T-cell (primary cell): Measurements from ENCODE around the gene SPOCD1. TPM values are rescaled to one million over a fixed set of nuclear protein-coding genes. Genes with fewer than 3 reads are reported as not detected.

ENCODE experiments used
- ATAC-seq, 4 experiments: fragments of 200-7000 bp in 3 of 4; fragments of 150-1000 bp in 1 of 4; cut with Tn5 transposase; replicated peaks in 1 of 4; 1 replicate in 3 of 4; 2 replicates in 1 of 4; pipeline ENCODE4 v1.10.0; 2021; ENCODE audit warnings: moderate library complexity in 3 of 4, mild to moderate bottlenecking in 2 of 4, moderate number of reproducible peaks in 1 of 4
- CTCF ChIA-PET, 2 donors: fragments of 300-600 bp; sonication (Branson Sonifier 250); formaldehyde crosslinking; loops; one replicate each; lab custom pipeline; 2022; ENCODE audit warnings: antibody characterized with exemption in 2 of 2; lab: Charles Lee
- POLR2A ChIA-PET, 2 donors: fragments of 300-600 bp; sonication (Branson Sonifier 250); formaldehyde crosslinking; loops; one replicate each; lab custom pipeline; 2022; ENCODE audit warnings: antibody characterized with exemption in 2 of 2; lab: Charles Lee
- DNase-seq, 35 experiments: peaks; one replicate each; pipeline versions ENCODE4 v3.0.0 to v3.0.0-alpha.2; 2013 to 2023
- H3K27ac ChIP-seq: one replicate; pipeline ENCODE4 v1.5.1; 2013; ENCODE audit warnings: low read length
- H3K27me3 ChIP-seq, 2 experiments: replicated peaks in 1 of 2; 1 replicate in 1 of 2; 2 replicates in 1 of 2; pipeline versions ENCODE4 v1.6.1 to v1.7.0; 2013; ENCODE audit warnings: low read length in 1 of 2, mixed read lengths in 1 of 2; ENCODE audit not compliant: control insufficient read depth in 2 of 2, insufficient read depth in 2 of 2; ENCODE audit errors: extremely low read depth in 1 of 2
- H3K36me3 ChIP-seq, 2 donors: 1 replicate in 1 of 2; 2 replicates in 1 of 2; pipeline versions ENCODE4 v1.6.1 to v1.7.0; 2013; ENCODE audit warnings: low read length in 1 of 2; ENCODE audit not compliant: control insufficient read depth in 2 of 2, insufficient read depth in 1 of 2; ENCODE audit errors: extremely low read depth in 1 of 2
- H3K4me1 ChIP-seq, 2 experiments: 1 replicate in 1 of 2; 2 replicates in 1 of 2; pipeline versions ENCODE4 v1.6.1 to v1.7.0; 2013; ENCODE audit warnings: low read length in 2 of 2, mixed read lengths in 1 of 2; ENCODE audit not compliant: insufficient read depth in 2 of 2, control insufficient read depth in 1 of 2; ENCODE audit errors: extremely low read depth in 1 of 2
- H3K4me3 ChIP-seq, 2 donors: 1 replicate in 1 of 2; 2 replicates in 1 of 2; pipeline versions ENCODE4 v1.5.1 to v1.7.0; 2013; ENCODE audit warnings: mild to moderate bottlenecking in 2 of 2, low read length in 1 of 2, moderate library complexity in 1 of 2; ENCODE audit not compliant: control insufficient read depth in 1 of 2; ENCODE audit errors: extremely low read depth in 1 of 2
- H3K9me3 ChIP-seq: 2 replicates; pipeline ENCODE4 v1.7.0; 2013
- H3K27ac Mint-ChIP-seq, 2 donors: one replicate each; pipeline ENCODE4 v1.8.0; 2020 to 2021; ENCODE audit warnings: mild to moderate bottlenecking in 2 of 2, mixed read lengths in 2 of 2
- H3K27me3 Mint-ChIP-seq, 2 donors: one replicate each; pipeline ENCODE4 v1.8.0; 2021 to 2022; ENCODE audit warnings: mixed read lengths in 2 of 2
- H3K36me3 Mint-ChIP-seq: one replicate; pipeline ENCODE4 v1.8.0; 2021; ENCODE audit warnings: mixed read lengths
- H3K4me1 Mint-ChIP-seq, 3 donors: one replicate each; pipeline ENCODE4 v1.8.0; 2020 to 2022; ENCODE audit warnings: mixed read lengths in 3 of 3, mild to moderate bottlenecking in 1 of 3
- H3K4me3 Mint-ChIP-seq, 3 donors: one replicate each; pipeline ENCODE4 v1.8.0; 2020 to 2022; ENCODE audit warnings: mild to moderate bottlenecking in 3 of 3, mixed read lengths in 3 of 3, moderate library complexity in 3 of 3
- H3K9me3 Mint-ChIP-seq, 3 donors: one replicate each; pipeline ENCODE4 v1.8.0; 2020 to 2022; ENCODE audit warnings: mixed read lengths in 3 of 3
- WGBS: methylation state at CpG from one replicate; pipeline ENCODE4 v1.1.5; 2013; ENCODE audit warnings: missing lambda C conversion rate; ENCODE audit not compliant: insufficient coverage; 5-methylcytosine and 5-hydroxymethylcytosine counted together
- total RNA-seq, 35 experiments: library from RNA in 6 of 35; stranded (reverse) in 6 of 35; fragments of 120-200 nt in 1 of 35; gene quantifications; one replicate each; pipeline versions ENCODE4 v1.2.1 to v1.2.4 and lab custom pipeline; 2013 to 2026

SPOCD1 gene
- total RNA-seq, 5 donors from 2014 or later (not counting 1 experiment from before 2014, with no cell fraction given): not detected

DNA sequence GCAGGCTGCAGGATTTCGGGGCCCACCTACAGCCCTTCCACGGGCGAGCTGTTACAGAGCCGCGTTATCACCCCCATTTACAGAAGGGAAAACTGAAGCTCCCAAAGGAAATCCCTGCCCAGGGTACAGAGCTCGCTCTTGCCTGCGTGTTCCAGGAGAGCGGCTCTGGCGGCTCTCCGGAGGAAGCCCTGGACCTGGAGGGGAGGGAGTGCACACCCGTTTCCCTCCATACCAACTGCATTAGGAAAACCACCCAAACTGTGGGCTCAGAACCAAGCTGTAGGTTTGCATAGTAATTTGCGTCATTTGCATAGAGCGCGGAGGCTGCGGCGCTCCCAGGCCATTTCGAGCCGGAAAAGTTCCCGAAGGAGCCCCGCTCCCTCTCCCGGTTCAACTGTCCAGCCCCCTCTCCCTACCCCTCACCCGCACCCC, 27.0 kb downstream of the SPOCD1 start:
- no peaks in the 10 kb centered on the region for H3K9me3 Mint-ChIP-seq
- no peaks in the 10 kb centered on the region for H3K9me3 ChIP-seq
- peaks cover 0 to 4% of the 10 kb centered on the region in 2 donors for H3K27me3 Mint-ChIP-seq
- H3K4me3 ChIP-seq: peak overlapping the region; percentile 61 to 68
- H3K36me3 Mint-ChIP-seq: no peaks in the 10 kb centered on the region
- CTCF ChIA-PET: interaction anchor here (0.6 to 1.7 kb wide), 30 partner anchors 26 to 544 kb away, joined by 3 to 24 read pairs (median 4); partner anchors contain the start of genes PEF1 (in 1 of the 2), PTP4A2 (in 1 of the 2), SNRNP40 (in 1 of the 2) and ZCCHC17 (in 1 of the 2)
- H3K27me3 ChIP-seq: peaks cover 0 to 5% of the 10 kb centered on the region in 2 experiments
- DNase-seq (peak in 2 of 35 experiments; percentile 5 to 9), ATAC-seq (peak; percentile 46 to 56 (median 54))
- peaks cover 0 to 20% of the 10 kb centered on the region in 2 experiments for H3K4me1 ChIP-seq
- no peaks in the 10 kb centered on the region for H3K36me3 ChIP-seq
- H3K4me3 Mint-ChIP-seq: peak overlapping the region; percentile 82 to 89 (median 84)
- POLR2A ChIA-PET: interaction anchor here (0.5 to 1.0 kb wide), 3 partner anchors 11 to 145 kb away, joined by 3 to 10 read pairs (median 4); partner anchors contain the start of gene PEF1 (in 1 of the 2)
- H3K27ac ChIP-seq: peak overlapping the region; percentile 81
- peak overlapping the region in 1 of 2 donors; percentile 91 for H3K27ac Mint-ChIP-seq
- WGBS: 0% methylated on average over 3 of the region's 22 CpGs
- H3K4me1 Mint-ChIP-seq: peaks cover 12 to 21% (median 20%) of the 10 kb centered on the region in 3 donors

DNA sequence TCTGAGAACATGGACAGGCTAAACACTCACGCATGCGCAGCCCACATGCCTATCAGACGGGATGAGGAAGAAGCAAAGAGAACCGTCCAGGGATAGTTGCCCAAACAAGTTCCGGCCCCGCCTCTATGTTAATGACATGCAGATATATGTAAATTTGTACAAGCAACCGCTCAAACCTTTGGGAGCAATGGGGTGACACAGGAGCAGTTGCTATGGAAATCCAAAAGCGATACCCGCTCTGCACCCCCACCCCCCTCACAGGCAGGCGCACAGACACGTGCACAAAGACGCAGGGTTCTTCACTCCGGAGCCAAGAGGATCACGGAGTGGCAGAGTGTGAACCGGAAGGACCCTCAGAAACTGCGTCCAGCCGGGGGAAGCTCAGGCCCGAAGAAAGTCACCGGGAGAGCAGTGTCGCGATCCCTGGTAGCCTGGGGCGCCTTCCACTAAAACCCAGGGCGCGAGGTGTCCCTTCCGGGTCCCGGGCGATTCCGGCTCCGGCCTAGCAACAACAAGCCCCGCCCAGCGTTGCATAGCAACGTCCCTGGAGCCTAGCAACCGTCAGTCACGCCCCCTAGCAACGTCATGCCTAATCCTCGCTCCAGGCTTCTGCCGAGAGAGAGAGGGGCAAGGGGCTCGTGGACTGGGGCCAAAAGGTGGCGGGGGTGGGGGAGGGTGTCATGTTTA, 27.5 kb downstream of the SPOCD1 start:
- ATAC-seq: peak; percentile 68 to 81 (median 72)
- peak overlapping the region; percentile 81 for H3K27ac ChIP-seq
- no peaks in the 10 kb centered on the region for H3K36me3 ChIP-seq
- H3K4me1 ChIP-seq: peaks cover 0 to 20% of the 10 kb centered on the region in 2 experiments
- POLR2A ChIA-PET: interaction anchor here in 1 of 2 donors (0.5 to 0.9 kb wide), 2 partner anchors 11 to 143 kb away, joined by 4 to 10 read pairs; partner anchors contain the start of gene PEF1
- H3K4me3 ChIP-seq: peak overlapping the region; percentile 61 to 68
- CTCF ChIA-PET: interaction anchor here (0.6 to 1.7 kb wide), 18 partner anchors 26 to 492 kb away, joined by 3 to 24 read pairs (median 4); partner anchors contain the start of genes PEF1 (in 1 of the 2), SNRNP40 (in 1 of the 2) and ZCCHC17 (in 1 of the 2)
- peaks cover 0 to 7% of the 10 kb centered on the region in 2 experiments for H3K27me3 ChIP-seq
- Mint-ChIP-seq H3K27me3 (peaks cover 0 to 4% of the 10 kb centered on the region in 2 donors), H3K9me3 (no peaks in the 10 kb centered on the region), H3K4me1 (peaks cover 12 to 21% (median 20%) of the 10 kb centered on the region in 3 donors), H3K27ac (peak overlapping the region; percentile 91 to 93), H3K4me3 (peak overlapping the region; percentile 82 to 89 (median 84)), H3K36me3 (no peaks in the 10 kb centered on the region)
- DNase-seq: peak; percentile 62 to 94 (median 81)
- no peaks in the 10 kb centered on the region for H3K9me3 ChIP-seq
- 1% methylated on average over 25 of the region's 39 CpGs for WGBS

DNA sequence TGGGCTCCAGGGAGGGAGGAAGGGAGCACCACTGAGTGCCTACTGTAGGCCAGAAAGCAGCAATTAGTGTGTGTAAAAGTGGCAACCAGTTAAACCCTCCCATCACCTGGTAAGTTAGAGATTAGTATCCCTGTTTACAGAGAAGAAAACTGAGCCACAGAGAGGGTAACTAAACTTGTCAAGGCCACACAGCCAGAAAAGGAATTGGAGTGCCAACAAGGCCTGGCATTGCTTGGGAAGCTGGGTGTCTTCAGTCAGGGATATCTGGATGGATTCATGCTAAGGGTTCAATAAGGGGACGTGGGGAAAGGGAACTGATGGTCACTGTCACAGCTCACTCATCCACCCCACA, 28.1 kb downstream of the SPOCD1 start:
- no peak for ATAC-seq
- Mint-ChIP-seq H3K4me1 (peaks cover 12 to 21% (median 20%) of the 10 kb centered on the region in 3 donors), H3K9me3 (no peaks in the 10 kb centered on the region), H3K27ac (peak overlapping the region; percentile 91 to 93), H3K4me3 (peak overlapping the region; percentile 82 to 89 (median 84)), H3K27me3 (no peaks in the 10 kb centered on the region), H3K36me3 (no peaks in the 10 kb centered on the region)
- no peaks in the 10 kb centered on the region for H3K36me3 ChIP-seq
- H3K4me1 ChIP-seq: peaks cover 0 to 20% of the 10 kb centered on the region in 2 experiments
- WGBS: no CpG with 5 or more reads among the region's 1 CpG
- peak overlapping the region in 1 of 2 donors; percentile 61 for H3K4me3 ChIP-seq
- H3K27me3 ChIP-seq: peaks cover 0 to 8% of the 10 kb centered on the region in 2 experiments
- CTCF ChIA-PET: interaction anchor here (0.6 to 1.4 kb wide), 3 partner anchors 25 to 176 kb away, joined by 3 to 4 read pairs (median 3); no protein-coding TSS in a partner anchor
- no peak for DNase-seq
- no peaks in the 10 kb centered on the region for H3K9me3 ChIP-seq
- POLR2A ChIA-PET: interaction anchor here in 1 of 2 donors (0.9 kb wide), 1 partner anchor 12 kb away, joined by 10 read pairs; no protein-coding TSS in a partner anchor
- peak overlapping the region; percentile 81 for H3K27ac ChIP-seq

DNA sequence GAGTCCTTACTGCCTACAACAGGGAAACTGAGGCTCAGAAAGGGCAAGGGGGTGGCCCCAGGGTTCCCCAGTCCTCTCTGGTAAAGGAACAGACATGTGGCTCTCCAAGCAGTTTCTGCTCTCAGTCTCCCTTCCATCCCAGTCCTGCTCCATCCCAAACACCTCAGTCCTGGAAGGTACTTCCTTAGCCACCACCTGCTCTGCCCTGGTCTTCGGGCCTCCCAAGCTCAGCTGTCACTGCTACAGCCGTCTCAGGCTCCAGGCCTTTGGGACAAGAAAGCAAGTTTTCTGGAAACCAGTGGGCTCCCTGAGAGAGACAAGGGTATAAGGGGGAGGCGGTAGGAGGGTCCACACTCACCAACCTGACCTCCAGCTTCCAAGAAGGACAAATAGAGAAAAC, 28.6 kb downstream of the SPOCD1 start:
- H3K4me3 Mint-ChIP-seq: peak overlapping the region in 2 of 3 donors; percentile 84 to 89
- no peaks in the 10 kb centered on the region for H3K27me3 Mint-ChIP-seq
- DNase-seq (no peak), ATAC-seq (no peak)
- Histone ChIP-seq H3K27me3 (peaks cover 0 to 12% of the 10 kb centered on the region in 2 experiments), H3K36me3 (no peaks in the 10 kb centered on the region), H3K4me1 (peaks cover 0 to 20% of the 10 kb centered on the region in 2 experiments), H3K27ac (peak overlapping the region; percentile 81), H3K9me3 (no peaks in the 10 kb centered on the region), H3K4me3 (no peak overlapping the region)
- H3K9me3 Mint-ChIP-seq: no peaks in the 10 kb centered on the region
- 100% methylated on average over 1 of the region's 3 CpGs for WGBS
- CTCF ChIA-PET: interaction anchor here in 1 of 2 donors (0.6 kb wide), 1 partner anchor 155 kb away, joined by 4 read pairs; no protein-coding TSS in a partner anchor
- H3K4me1 Mint-ChIP-seq: peaks cover 12 to 21% (median 20%) of the 10 kb centered on the region in 3 donors
- peak overlapping the region; percentile 91 to 93 for H3K27ac Mint-ChIP-seq
- POLR2A ChIA-PET: no interaction called here
- H3K36me3 Mint-ChIP-seq: no peaks in the 10 kb centered on the region

DNA sequence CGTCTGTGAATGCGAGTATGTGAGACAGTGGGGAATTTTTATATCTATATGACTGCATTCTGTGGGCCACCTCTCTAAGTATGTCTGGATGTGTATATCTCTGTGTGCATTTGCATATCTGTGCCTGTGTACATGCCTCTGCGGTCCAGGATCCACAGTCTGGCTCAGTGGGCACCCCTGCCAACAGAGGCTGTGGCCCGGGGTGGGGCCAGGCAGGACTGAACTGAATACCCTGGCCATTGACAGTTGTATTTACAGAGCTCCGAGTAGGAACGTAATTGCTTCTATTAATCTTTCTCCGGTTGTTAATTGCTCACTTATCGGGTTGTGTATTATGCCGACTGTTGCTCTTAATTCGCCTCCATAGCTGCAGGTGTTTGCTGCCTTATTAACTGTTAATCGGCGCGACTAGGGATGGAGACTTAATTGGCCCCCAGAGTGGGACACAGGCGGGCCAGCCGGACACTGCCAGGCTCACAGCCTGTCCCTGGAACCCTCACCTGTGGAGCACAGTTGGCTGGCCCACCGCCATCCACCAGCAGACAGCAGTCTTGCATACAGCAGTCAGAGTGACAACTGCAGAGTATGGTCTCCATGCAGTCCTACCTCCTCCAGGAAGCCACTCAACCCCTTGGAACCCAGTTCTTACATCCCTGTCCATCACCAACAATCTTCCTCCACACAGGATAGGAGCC, 29.3 kb downstream of the SPOCD1 start:
- ChIA-PET POLR2A (no interaction called here), CTCF (no interaction called here)
- Mint-ChIP-seq H3K9me3 (no peaks in the 10 kb centered on the region), H3K4me3 (peak overlapping the region in 1 of 3 donors; percentile 30), H3K27ac (peak overlapping the region in 1 of 2 donors; percentile 19), H3K36me3 (no peaks in the 10 kb centered on the region), H3K4me1 (peaks cover 12 to 22% (median 21%) of the 10 kb centered on the region in 3 donors), H3K27me3 (no peaks in the 10 kb centered on the region)
- no peak overlapping the region for H3K4me3 ChIP-seq
- DNase-seq (no peak), ATAC-seq (no peak)
- WGBS: 90% methylated on average over 15 of the region's 16 CpGs
- no peak overlapping the region for H3K27ac ChIP-seq
- peaks cover 0 to 20% of the 10 kb centered on the region in 2 experiments for H3K4me1 ChIP-seq
- H3K36me3 ChIP-seq: no peaks in the 10 kb centered on the region
- H3K27me3 ChIP-seq: peaks cover 0 to 16% of the 10 kb centered on the region in 2 experiments
- H3K9me3 ChIP-seq: no peaks in the 10 kb centered on the region

GRCh38 chr1:31785947-31786290, 29.9 kb downstream of the SPOCD1 start:
- H3K36me3 ChIP-seq: no peaks in the 10 kb centered on the region
- H3K9me3 ChIP-seq: no peaks in the 10 kb centered on the region
- H3K36me3 Mint-ChIP-seq: no peaks in the 10 kb centered on the region
- peaks cover 12 to 24% (median 21%) of the 10 kb centered on the region in 3 donors for H3K4me1 Mint-ChIP-seq
- ChIA-PET CTCF (no interaction called here), POLR2A (no interaction called here)
- H3K27ac ChIP-seq: no peak overlapping the region
- no peak overlapping the region for H3K27ac Mint-ChIP-seq
- no peak for DNase-seq
- H3K9me3 Mint-ChIP-seq: no peaks in the 10 kb centered on the region
- no peaks in the 10 kb centered on the region for H3K27me3 Mint-ChIP-seq
- H3K27me3 ChIP-seq: peaks cover 0 to 13% of the 10 kb centered on the region in 2 experiments
- 92% methylated on average over 2 of the region's 3 CpGs for WGBS
- H3K4me3 ChIP-seq: no peak overlapping the region
- no peak for ATAC-seq
- H3K4me3 Mint-ChIP-seq: no peak overlapping the region
- peaks cover 0 to 20% of the 10 kb centered on the region in 2 experiments for H3K4me1 ChIP-seq
